ENCODE measurements around the gene SEC14L1. TPM values are rescaled to one million over a fixed set of nuclear protein-coding genes. Genes with fewer than 3 reads are reported as not detected.

Gene SEC14L1
- total RNA-seq, 1 donor from 2014 or later, result 92.2 TPM

GRCh38 chr17:77227461-77228240 lies 86.9 kb downstream of the SEC14L1 start:
- Mint-ChIP-seq H3K27ac (no peak overlapping the region), H3K9me3 (peaks cover 10% of the 10 kb centered on the region), H3K27me3 (ENCODE audit: low read depth) (no peaks in the 10 kb centered on the region), H3K4me3 (ENCODE audit: low read depth) (no peak overlapping the region), H3K36me3 (ENCODE audit: low read depth) (no peaks in the 10 kb centered on the region), H3K4me1 (ENCODE audit: low read depth) (no peaks in the 10 kb centered on the region)
- intact Hi-C loops (cut with micrococcal nuclease), result no loop called here
- DNase-seq (ENCODE audit: low spot score), result no peak

GRCh38 chr17:77228241-77228752 lies 87.5 kb downstream of the SEC14L1 start:
- H3K4me3 Mint-ChIP-seq (ENCODE audit: low read depth), result no peak overlapping the region
- no peaks in the 10 kb centered on the region for H3K27me3 Mint-ChIP-seq (ENCODE audit: low read depth)
- intact Hi-C loops (cut with micrococcal nuclease), result no loop called here
- peaks cover 12% of the 10 kb centered on the region for H3K9me3 Mint-ChIP-seq
- H3K36me3 Mint-ChIP-seq (ENCODE audit: low read depth), result no peaks in the 10 kb centered on the region
- H3K27ac Mint-ChIP-seq, result no peak overlapping the region
- peaks cover 2% of the 10 kb centered on the region for H3K4me1 Mint-ChIP-seq (ENCODE audit: low read depth)
- no peak for DNase-seq (ENCODE audit: low spot score)

GRCh38 chr17:77228816-77229215 lies 88.0 kb downstream of the SEC14L1 start:
- no peak for DNase-seq (ENCODE audit: low spot score)
- H3K27me3 Mint-ChIP-seq (ENCODE audit: low read depth), result no peaks in the 10 kb centered on the region
- H3K4me3 Mint-ChIP-seq (ENCODE audit: low read depth), result no peak overlapping the region
- peaks cover 13% of the 10 kb centered on the region for H3K9me3 Mint-ChIP-seq
- H3K4me1 Mint-ChIP-seq (ENCODE audit: low read depth), result peaks cover 6% of the 10 kb centered on the region
- H3K27ac Mint-ChIP-seq, result no peak overlapping the region
- intact Hi-C loops (cut with micrococcal nuclease), result no loop called here
- no peaks in the 10 kb centered on the region for H3K36me3 Mint-ChIP-seq (ENCODE audit: low read depth)

- peaks cover 13% of the 10 kb centered on the region for H3K9me3 Mint-ChIP-seq
- H3K4me1 Mint-ChIP-seq (ENCODE audit: low read depth), result peaks cover 10% of the 10 kb centered on the region
- H3K27me3 Mint-ChIP-seq (ENCODE audit: low read depth), result no peaks in the 10 kb centered on the region
- H3K27ac Mint-ChIP-seq, result no peak overlapping the region
- no peak overlapping the region for H3K4me3 Mint-ChIP-seq (ENCODE audit: low read depth)
- DNase-seq (ENCODE audit: low spot score), result no peak
- intact Hi-C loops (cut with micrococcal nuclease), result no loop called here
- H3K36me3 Mint-ChIP-seq (ENCODE audit: low read depth), result no peaks in the 10 kb centered on the region
Observed at GRCh38 chr17:77229786-77230435, 89.1 kb downstream of the SEC14L1 start.

DNA sequence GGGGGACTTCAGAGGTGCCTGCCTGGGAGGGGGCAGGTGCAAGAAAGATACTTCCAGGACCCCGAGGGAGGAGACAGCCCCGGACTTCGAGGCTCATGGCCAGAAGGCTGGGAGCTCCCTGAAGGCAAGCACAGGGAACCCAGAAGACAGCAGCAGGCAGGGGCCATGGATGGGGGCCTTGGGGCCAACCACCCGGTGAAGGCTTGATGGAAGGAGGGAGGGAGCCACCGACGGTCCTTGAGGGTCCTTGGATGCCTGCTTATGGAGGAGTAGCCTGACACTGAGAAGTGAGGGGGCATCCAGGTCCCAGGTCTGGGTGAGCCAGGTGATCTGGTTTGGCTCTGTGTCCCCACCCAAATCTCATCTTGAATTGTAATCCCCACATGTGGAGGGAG lies 89.7 kb downstream of the SEC14L1 start:
- Mint-ChIP-seq H3K27me3 (ENCODE audit: low read depth) (no peaks in the 10 kb centered on the region), H3K4me1 (ENCODE audit: low read depth) (peaks cover 10% of the 10 kb centered on the region), H3K27ac (no peak overlapping the region), H3K4me3 (ENCODE audit: low read depth) (no peak overlapping the region), H3K36me3 (ENCODE audit: low read depth) (no peaks in the 10 kb centered on the region), H3K9me3 (peaks cover 8% of the 10 kb centered on the region)
- DNase-seq (ENCODE audit: low spot score), result no peak
- intact Hi-C loops (cut with micrococcal nuclease), result no loop called here

- no peak for DNase-seq (ENCODE audit: low spot score)
- Mint-ChIP-seq H3K4me1 (ENCODE audit: low read depth) (peaks cover 11% of the 10 kb centered on the region), H3K27me3 (ENCODE audit: low read depth) (no peaks in the 10 kb centered on the region), H3K36me3 (ENCODE audit: low read depth) (no peaks in the 10 kb centered on the region), H3K9me3 (peaks cover 3% of the 10 kb centered on the region), H3K27ac (no peak overlapping the region), H3K4me3 (ENCODE audit: low read depth) (no peak overlapping the region)
- intact Hi-C loops (cut with micrococcal nuclease), result no loop called here
Observed at GRCh38 chr17:77231076-77231871, 90.5 kb downstream of the SEC14L1 start.

DNA sequence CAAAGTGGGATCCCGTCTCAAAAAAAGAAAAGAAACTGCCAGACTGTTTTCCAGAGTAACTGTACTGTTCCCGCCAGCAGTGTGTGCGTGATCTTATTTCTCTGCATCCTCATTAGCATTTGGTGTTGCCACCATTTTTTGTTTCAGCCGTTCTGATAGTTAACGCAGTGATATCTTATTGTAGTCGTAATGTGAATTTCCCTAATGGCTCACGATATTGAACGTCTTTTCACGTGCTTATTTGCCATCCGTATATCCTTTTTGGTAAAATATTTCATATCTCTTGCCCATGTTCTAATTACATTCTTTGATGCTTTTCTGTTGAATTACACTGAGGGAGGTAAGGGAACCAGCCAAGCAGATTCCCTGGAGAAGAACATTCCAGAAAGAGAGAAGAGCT lies 92.4 kb downstream of the SEC14L1 start:
- Mint-ChIP-seq H3K4me3 (ENCODE audit: low read depth) (no peak overlapping the region), H3K4me1 (ENCODE audit: low read depth) (peaks cover 16% of the 10 kb centered on the region), H3K9me3 (peaks cover 7% of the 10 kb centered on the region), H3K27me3 (ENCODE audit: low read depth) (no peaks in the 10 kb centered on the region), H3K36me3 (ENCODE audit: low read depth) (no peaks in the 10 kb centered on the region), H3K27ac (no peak overlapping the region)
- intact Hi-C loops (cut with micrococcal nuclease), result no loop called here
- DNase-seq (ENCODE audit: low spot score), result no peak

- H3K27ac Mint-ChIP-seq, result peak overlapping the region; percentile 39
- intact Hi-C loops (cut with micrococcal nuclease), result no loop called here
- DNase-seq (ENCODE audit: low spot score), result no peak
- no peaks in the 10 kb centered on the region for H3K36me3 Mint-ChIP-seq (ENCODE audit: low read depth)
- H3K4me3 Mint-ChIP-seq (ENCODE audit: low read depth), result no peak overlapping the region
- peaks cover 16% of the 10 kb centered on the region for H3K4me1 Mint-ChIP-seq (ENCODE audit: low read depth)
- H3K27me3 Mint-ChIP-seq (ENCODE audit: low read depth), result no peaks in the 10 kb centered on the region
- peaks cover 7% of the 10 kb centered on the region for H3K9me3 Mint-ChIP-seq
Observed at GRCh38 chr17:77233635-77234334, 93.0 kb downstream of the SEC14L1 start.

DNA sequence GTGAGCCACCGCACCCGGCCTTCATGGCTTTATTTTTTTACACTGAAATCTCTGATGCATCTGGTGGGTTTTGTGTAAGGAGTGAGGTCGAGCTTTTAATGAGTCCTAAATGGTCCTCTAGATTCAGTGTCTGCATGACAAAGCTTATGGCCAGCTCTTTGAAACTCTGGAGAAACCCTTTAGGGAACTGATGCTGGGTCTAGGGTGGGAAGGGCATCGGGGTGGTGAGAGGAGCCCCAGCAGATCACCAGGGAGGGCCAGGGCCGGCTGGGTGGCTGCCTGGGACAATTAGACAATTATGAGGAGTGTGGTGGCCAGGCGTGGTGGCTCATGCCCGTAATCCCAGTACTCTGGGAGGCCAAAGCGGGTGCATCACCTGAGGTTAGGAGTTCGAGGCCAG lies 93.9 kb downstream of the SEC14L1 start:
- H3K9me3 Mint-ChIP-seq, result peaks cover 7% of the 10 kb centered on the region
- intact Hi-C loops (cut with micrococcal nuclease), result no loop called here
- peak overlapping the region; percentile 45 for H3K4me3 Mint-ChIP-seq (ENCODE audit: low read depth)
- H3K27ac Mint-ChIP-seq, result peak overlapping the region; percentile 76
- peaks cover 16% of the 10 kb centered on the region for H3K4me1 Mint-ChIP-seq (ENCODE audit: low read depth)
- H3K36me3 Mint-ChIP-seq (ENCODE audit: low read depth), result no peaks in the 10 kb centered on the region
- H3K27me3 Mint-ChIP-seq (ENCODE audit: low read depth), result no peaks in the 10 kb centered on the region
- DNase-seq (ENCODE audit: low spot score), result no peak

GRCh38 chr17:77235370-77235941 lies 94.7 kb downstream of the SEC14L1 start:
- H3K27ac Mint-ChIP-seq, result peak overlapping the region; percentile 61
- intact Hi-C loops (cut with micrococcal nuclease), result no loop called here
- peak; percentile 30 for DNase-seq (ENCODE audit: low spot score)
- H3K4me1 Mint-ChIP-seq (ENCODE audit: low read depth), result peaks cover 16% of the 10 kb centered on the region
- H3K4me3 Mint-ChIP-seq (ENCODE audit: low read depth), result peak overlapping the region; percentile 52
- no peaks in the 10 kb centered on the region for H3K36me3 Mint-ChIP-seq (ENCODE audit: low read depth)
- H3K9me3 Mint-ChIP-seq, result peaks cover 7% of the 10 kb centered on the region
- H3K27me3 Mint-ChIP-seq (ENCODE audit: low read depth), result no peaks in the 10 kb centered on the region

GRCh38 chr17:77237232-77238008 lies 96.7 kb downstream of the SEC14L1 start:
- DNase-seq (ENCODE audit: low spot score), result no peak
- no peaks in the 10 kb centered on the region for H3K27me3 Mint-ChIP-seq (ENCODE audit: low read depth)
- no peaks in the 10 kb centered on the region for H3K36me3 Mint-ChIP-seq (ENCODE audit: low read depth)
- peaks cover 7% of the 10 kb centered on the region for H3K9me3 Mint-ChIP-seq
- H3K4me1 Mint-ChIP-seq (ENCODE audit: low read depth), result peaks cover 16% of the 10 kb centered on the region
- H3K4me3 Mint-ChIP-seq (ENCODE audit: low read depth), result no peak overlapping the region
- intact Hi-C loops (cut with micrococcal nuclease), result no loop called here
- no peak overlapping the region for H3K27ac Mint-ChIP-seq
